Neural cell (in vitro differentiated cells): ENCODE data around the gene HLF. TPM values are rescaled to one million over a fixed set of nuclear protein-coding genes. Genes with fewer than 3 reads are reported as not detected.
A peak's percentile ranks its signal among the peaks of the same experiment; 100 is the strongest.

Experiments
- H2AFZ ChIP-seq: fragments of 200-600, 300-800 bp; sonication (generic), shearing (Covaris generic); 2 replicates; pipeline ENCODE4 v1.6.0; 2014; ENCODE audit warnings: low read depth, mild to moderate bottlenecking, antibody characterized with exemption, low read length, moderate library complexity
- H3F3A ChIP-seq: fragments of 200-600 bp; shearing (Covaris generic); 2 replicates; pipeline ENCODE4 v1.6.1; 2016; ENCODE audit warnings: mild to moderate bottlenecking, moderate library complexity, mixed read lengths, antibody characterized with exemption, low read length; ENCODE audit not compliant: insufficient read depth, poor library complexity, severe bottlenecking
- H3K27ac ChIP-seq: fragments of 200-600, 300-800 bp; sonication (generic), shearing (Covaris generic); 2 replicates; pipeline ENCODE4 v1.5.1; 2014; ENCODE audit warnings: mild to moderate bottlenecking, low read length, moderate library complexity
- H3K27me3 ChIP-seq: fragments of 300-800, 200-600 bp; sonication (generic), shearing (Covaris generic); 2 replicates; pipeline ENCODE4 v1.6.0; 2014; ENCODE audit warnings: mild to moderate bottlenecking, low read depth, low read length, moderate library complexity; ENCODE audit not compliant: insufficient read depth
- H3K36me3 ChIP-seq: fragments of 300-800, 200-600 bp; sonication (generic), shearing (Covaris generic); 2 replicates; pipeline ENCODE4 v1.5.1; 2014; ENCODE audit warnings: mild to moderate bottlenecking, antibody characterized with exemption, low read length, moderate library complexity; ENCODE audit not compliant: insufficient read depth
- H3K4me2 ChIP-seq: fragments of 300-800, 200-600 bp; sonication (generic), shearing (Covaris generic); 2 replicates; pipeline ENCODE4 v1.6.0; 2014; ENCODE audit warnings: mild to moderate bottlenecking, low read length
- H3K4me3 ChIP-seq: fragments of 300-800, 200-600 bp; sonication (generic), shearing (Covaris generic); 2 replicates; pipeline ENCODE4 v1.5.1; 2014; ENCODE audit warnings: mild to moderate bottlenecking, low read length, moderate library complexity
- H3K79me2 ChIP-seq: fragments of 200-600 bp; shearing (Covaris generic); replicated peaks from 2 replicates; pipeline ENCODE4 v1.6.0; 2014; ENCODE audit warnings: mild to moderate bottlenecking, low read length, moderate library complexity; ENCODE audit not compliant: insufficient read depth
- H3K9ac ChIP-seq: fragments of 300-800, 200-600 bp; sonication (generic), shearing (Covaris generic); 2 replicates; pipeline ENCODE4 v1.6.1; 2016; ENCODE audit warnings: mild to moderate bottlenecking, low read length, mixed read lengths
- H3K9me2 ChIP-seq: fragments of 200-600 bp; shearing (Covaris generic); 2 replicates; pipeline ENCODE4 v1.6.1; 2016; ENCODE audit warnings: mild to moderate bottlenecking, low read length, mixed read lengths; ENCODE audit not compliant: insufficient read depth
- H3K9me3 ChIP-seq: fragments of 200-600, 300-800 bp; sonication (generic), shearing (Covaris generic); 2 replicates; pipeline ENCODE4 v1.6.1; 2016; ENCODE audit warnings: mild to moderate bottlenecking, mixed run types, low read length, moderate library complexity, mixed read lengths
- H4K20me1 ChIP-seq: fragments of 200-600 bp; shearing (Covaris generic); 2 replicates; pipeline ENCODE4 v1.6.1; 2016; ENCODE audit warnings: mild to moderate bottlenecking, mixed run types; ENCODE audit not compliant: insufficient read depth
- EP300 ChIP-seq: fragments of 450-650 bp; conservative IDR thresholded peaks from 2 replicates; pipeline ENCODE4 v1.6.1; 2014; ENCODE audit warnings: antibody characterized with exemption, mild to moderate bottlenecking, moderate library complexity; ENCODE audit not compliant: poor library complexity, severe bottlenecking
- EZH2 ChIP-seq: fragments of 200-600, 300-800 bp; shearing (Covaris generic), sonication (generic); IDR thresholded peaks from 2 replicates; pipeline ENCODE4 v1.6.1; 2014; ENCODE audit warnings: antibody characterized with exemption, low read length, borderline replicate concordance, mild to moderate bottlenecking; ENCODE audit not compliant: insufficient read depth, poor library complexity, severe bottlenecking
- MXI1 ChIP-seq: fragments of 450-650 bp; conservative IDR thresholded peaks from 2 replicates; pipeline ENCODE4 v1.6.1; 2014; ENCODE audit warnings: antibody characterized with exemption, mild to moderate bottlenecking; ENCODE audit not compliant: poor library complexity, severe bottlenecking
- POLR2AphosphoS5 ChIP-seq: IDR thresholded peaks from 2 replicates; pipeline ENCODE4 v1.6.1; 2012
- RAD21 ChIP-seq: fragments of 450-650 bp; conservative IDR thresholded peaks from 2 replicates; pipeline ENCODE4 v1.6.1; 2014; ENCODE audit warnings: antibody characterized with exemption, mild to moderate bottlenecking, moderate library complexity
- SMC3 ChIP-seq: fragments of 450-650 bp; conservative IDR thresholded peaks from 2 replicates; pipeline ENCODE4 v1.6.1; 2014; ENCODE audit warnings: antibody characterized with exemption, mild to moderate bottlenecking, moderate library complexity; ENCODE audit not compliant: poor library complexity
- TAF1 ChIP-seq: IDR thresholded peaks from 2 replicates; pipeline ENCODE4 v1.6.1; 2012; ENCODE audit warnings: low read depth
- polyA plus RNA-seq: library from polyadenylated mRNA; depleted of rRNA; stranded (reverse); fragments of >200 nt; gene quantifications from 2 replicates; pipeline ENCODE4 v1.2.3, GENCODE V29; 2014
- TF ChIP-seq, protein P1 (sequence below): fragments of 450-650 bp; IDR thresholded peaks from 2 replicates; pipeline ENCODE4 v1.5.1; 2014; ENCODE audit warnings: antibody characterized with exemption, mild to moderate bottlenecking, moderate library complexity; ENCODE audit not compliant: poor library complexity, severe bottlenecking
- TF ChIP-seq, protein P2 (sequence below): IDR thresholded peaks from 2 replicates; pipeline ENCODE4 v1.6.1; 2012; ENCODE audit warnings: borderline replicate concordance

The HLF gene
- polyA plus RNA-seq, 1 donor from 2014 or later: 0.71 TPM

DNA sequence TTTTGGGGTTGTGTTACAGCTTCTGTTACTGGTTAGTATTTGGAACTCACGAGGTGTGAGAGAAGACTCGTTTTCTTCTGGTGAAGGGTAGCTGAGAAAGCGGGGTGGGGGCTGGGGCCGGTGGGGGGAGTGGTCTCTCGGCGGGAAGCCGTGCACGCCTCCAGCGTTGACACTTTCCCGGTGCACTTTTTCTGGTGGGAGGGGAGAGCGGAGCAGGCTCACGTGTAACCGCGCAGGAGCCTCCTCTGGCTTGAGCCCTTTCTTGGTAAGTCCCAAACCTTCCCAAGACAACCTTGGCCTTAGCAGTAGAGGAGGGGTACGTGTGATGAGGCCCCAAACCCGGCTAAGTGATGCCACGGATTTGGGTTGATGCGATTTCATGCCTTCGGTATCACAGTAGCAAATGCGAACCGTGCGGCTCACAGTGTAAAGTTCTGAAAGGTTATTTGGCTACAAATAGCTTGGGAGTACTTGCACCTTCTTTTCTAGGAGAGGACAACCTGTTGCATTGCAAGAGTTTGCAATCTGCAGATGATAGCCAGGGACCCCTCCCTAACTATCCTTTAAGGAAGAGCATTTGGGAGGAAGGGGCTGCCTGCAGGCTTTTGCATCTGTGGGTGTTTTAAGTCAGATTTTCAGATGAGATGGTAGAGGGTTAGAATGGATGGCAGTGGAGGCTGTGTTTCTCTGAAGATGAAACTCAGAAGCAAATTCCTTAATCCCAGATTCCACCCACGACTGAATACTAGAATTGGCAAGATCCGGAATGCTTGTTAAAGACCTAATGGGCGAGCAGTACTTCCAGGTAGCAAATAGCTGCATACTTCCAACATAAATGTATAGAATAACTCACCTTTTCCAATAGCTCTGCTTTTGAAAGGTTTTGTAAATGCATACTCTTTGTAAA is 1.5 kb downstream of the HLF start:
- H3K79me2 ChIP-seq: no peaks in the 10 kb centered on the region
- H4K20me1 ChIP-seq: no peaks in the 10 kb centered on the region
- H3K4me3 ChIP-seq: peak overlapping the region; percentile 65
- no peaks in the 10 kb centered on the region for H3K9me3 ChIP-seq
- H3K9me2 ChIP-seq: no peaks in the 10 kb centered on the region
- no peaks in the 10 kb centered on the region for H3F3A ChIP-seq
- TF ChIP-seq, protein P1, sequence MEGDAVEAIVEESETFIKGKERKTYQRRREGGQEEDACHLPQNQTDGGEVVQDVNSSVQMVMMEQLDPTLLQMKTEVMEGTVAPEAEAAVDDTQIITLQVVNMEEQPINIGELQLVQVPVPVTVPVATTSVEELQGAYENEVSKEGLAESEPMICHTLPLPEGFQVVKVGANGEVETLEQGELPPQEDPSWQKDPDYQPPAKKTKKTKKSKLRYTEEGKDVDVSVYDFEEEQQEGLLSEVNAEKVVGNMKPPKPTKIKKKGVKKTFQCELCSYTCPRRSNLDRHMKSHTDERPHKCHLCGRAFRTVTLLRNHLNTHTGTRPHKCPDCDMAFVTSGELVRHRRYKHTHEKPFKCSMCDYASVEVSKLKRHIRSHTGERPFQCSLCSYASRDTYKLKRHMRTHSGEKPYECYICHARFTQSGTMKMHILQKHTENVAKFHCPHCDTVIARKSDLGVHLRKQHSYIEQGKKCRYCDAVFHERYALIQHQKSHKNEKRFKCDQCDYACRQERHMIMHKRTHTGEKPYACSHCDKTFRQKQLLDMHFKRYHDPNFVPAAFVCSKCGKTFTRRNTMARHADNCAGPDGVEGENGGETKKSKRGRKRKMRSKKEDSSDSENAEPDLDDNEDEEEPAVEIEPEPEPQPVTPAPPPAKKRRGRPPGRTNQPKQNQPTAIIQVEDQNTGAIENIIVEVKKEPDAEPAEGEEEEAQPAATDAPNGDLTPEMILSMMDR: no peak
- TF ChIP-seq EP300 (no peak), POLR2AphosphoS5 (no peak), SMC3 (no peak), MXI1 (no peak), RAD21 (no peak), TAF1 (no peak), EZH2 (no peak)
- TF ChIP-seq, protein P2, sequence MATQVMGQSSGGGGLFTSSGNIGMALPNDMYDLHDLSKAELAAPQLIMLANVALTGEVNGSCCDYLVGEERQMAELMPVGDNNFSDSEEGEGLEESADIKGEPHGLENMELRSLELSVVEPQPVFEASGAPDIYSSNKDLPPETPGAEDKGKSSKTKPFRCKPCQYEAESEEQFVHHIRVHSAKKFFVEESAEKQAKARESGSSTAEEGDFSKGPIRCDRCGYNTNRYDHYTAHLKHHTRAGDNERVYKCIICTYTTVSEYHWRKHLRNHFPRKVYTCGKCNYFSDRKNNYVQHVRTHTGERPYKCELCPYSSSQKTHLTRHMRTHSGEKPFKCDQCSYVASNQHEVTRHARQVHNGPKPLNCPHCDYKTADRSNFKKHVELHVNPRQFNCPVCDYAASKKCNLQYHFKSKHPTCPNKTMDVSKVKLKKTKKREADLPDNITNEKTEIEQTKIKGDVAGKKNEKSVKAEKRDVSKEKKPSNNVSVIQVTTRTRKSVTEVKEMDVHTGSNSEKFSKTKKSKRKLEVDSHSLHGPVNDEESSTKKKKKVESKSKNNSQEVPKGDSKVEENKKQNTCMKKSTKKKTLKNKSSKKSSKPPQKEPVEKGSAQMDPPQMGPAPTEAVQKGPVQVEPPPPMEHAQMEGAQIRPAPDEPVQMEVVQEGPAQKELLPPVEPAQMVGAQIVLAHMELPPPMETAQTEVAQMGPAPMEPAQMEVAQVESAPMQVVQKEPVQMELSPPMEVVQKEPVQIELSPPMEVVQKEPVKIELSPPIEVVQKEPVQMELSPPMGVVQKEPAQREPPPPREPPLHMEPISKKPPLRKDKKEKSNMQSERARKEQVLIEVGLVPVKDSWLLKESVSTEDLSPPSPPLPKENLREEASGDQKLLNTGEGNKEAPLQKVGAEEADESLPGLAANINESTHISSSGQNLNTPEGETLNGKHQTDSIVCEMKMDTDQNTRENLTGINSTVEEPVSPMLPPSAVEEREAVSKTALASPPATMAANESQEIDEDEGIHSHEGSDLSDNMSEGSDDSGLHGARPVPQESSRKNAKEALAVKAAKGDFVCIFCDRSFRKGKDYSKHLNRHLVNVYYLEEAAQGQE: no peak
- H3K9ac ChIP-seq: no peak overlapping the region
- H3K27me3 ChIP-seq: peaks cover 47% of the 10 kb centered on the region
- no peak overlapping the region for H3K27ac ChIP-seq
- no peak overlapping the region for H2AFZ ChIP-seq
- H3K4me2 ChIP-seq: no peak overlapping the region
- H3K36me3 ChIP-seq: no peaks in the 10 kb centered on the region

DNA sequence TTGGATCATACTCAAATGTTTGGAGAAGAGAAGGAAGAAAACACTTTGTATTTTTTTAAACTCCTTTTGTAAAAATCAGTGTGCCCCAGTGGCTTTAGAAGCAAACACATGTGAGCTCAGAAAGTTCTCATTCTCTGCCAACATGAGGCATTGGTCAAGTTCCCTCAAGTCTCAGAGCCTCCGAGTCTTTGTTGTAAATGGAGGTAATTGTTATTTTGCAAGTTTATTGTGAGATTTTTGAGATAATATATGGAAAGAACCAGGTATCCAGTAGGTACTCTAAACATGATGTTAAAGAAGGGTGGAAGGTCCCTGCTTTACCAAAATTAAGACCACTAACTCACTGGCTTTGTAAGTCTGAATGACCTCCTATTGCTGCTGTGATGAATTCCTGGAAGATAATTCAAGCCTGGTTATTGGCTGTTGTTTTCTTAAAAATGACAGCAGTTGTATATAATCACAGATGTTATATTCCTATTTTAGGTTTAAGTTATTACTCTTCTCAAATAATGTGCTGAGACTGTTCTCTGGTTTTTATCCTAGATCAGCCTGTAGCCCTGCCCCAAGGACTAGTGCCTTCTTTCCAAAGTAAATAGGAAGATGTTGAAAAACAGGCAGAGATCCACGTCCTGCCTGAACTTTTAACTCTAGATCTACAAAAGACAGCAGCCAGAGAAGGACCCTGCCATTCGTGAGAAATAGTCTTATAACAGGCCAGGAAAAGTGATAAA is 2.4 kb downstream of the HLF start:
- no peak overlapping the region for H3K9ac ChIP-seq
- no peak overlapping the region for H3K4me3 ChIP-seq
- H3F3A ChIP-seq: no peaks in the 10 kb centered on the region
- H3K36me3 ChIP-seq: no peaks in the 10 kb centered on the region
- H3K27me3 ChIP-seq: peaks cover 45% of the 10 kb centered on the region
- no peaks in the 10 kb centered on the region for H4K20me1 ChIP-seq
- no peak for TF ChIP-seq TAF1
- no peak overlapping the region for H2AFZ ChIP-seq
- H3K27ac ChIP-seq: no peak overlapping the region
- H3K9me2 ChIP-seq: no peaks in the 10 kb centered on the region
- no peaks in the 10 kb centered on the region for H3K79me2 ChIP-seq
- no peaks in the 10 kb centered on the region for H3K9me3 ChIP-seq
- no peak overlapping the region for H3K4me2 ChIP-seq
